ENCODE measurements around the gene TWF2. TPM values are rescaled to one million over a fixed set of nuclear protein-coding genes. Genes with fewer than 3 reads are reported as not detected.

The TWF2 gene
- total and polyA plus RNA-seq, 2 of the 13 experiments (the other 11 are each of a cell fraction or from before 2014, with no cell fraction given), result 45.5 to 108 TPM

DNA sequence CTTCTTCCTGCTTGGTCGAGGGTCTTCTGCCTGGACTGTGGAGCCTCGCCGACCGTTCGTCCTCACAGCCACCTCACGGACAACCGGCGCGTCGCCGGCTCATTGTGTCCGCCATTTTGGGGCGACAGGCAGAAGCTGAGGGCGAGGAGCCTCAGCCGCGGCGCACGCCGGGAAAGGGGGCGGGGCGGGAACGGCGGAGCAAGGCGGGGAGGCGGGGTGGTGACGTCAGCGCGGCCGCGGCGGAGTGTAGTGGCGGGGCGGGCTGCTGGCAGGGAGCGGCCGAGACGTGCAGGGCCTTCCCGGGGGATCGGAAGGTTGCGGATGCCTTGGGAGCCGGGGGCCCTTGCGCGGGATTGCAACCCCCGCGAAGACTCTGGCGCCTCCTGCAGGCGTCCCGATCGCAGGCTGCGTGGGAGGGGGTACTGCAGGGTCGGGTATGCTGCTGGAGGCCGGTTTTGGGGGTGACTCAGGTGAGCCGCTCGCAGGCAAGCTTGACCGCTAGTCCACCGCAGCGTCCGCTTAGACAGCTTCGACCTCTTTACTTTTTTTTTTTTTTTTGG is 39.6 kb upstream of the TWF2 start, which contains the start of gene WDR82 (continued):
- TF ChIP-seq FLYWCH1 (CRISPR knock-in tag; IDR thresholded peaks at IDR 0.05) (no peak), NFE2L2 (IDR thresholded peaks at IDR 0.05; ENCODE audit: low read length) (no peak), MEIS1 (CRISPR knock-in tag; IDR thresholded peaks at IDR 0.05; ENCODE audit: borderline replicate concordance) (no peak; the same call in none of the 2 replicates), THAP8 (CRISPR knock-in tag; IDR thresholded peaks at IDR 0.05; ENCODE audit: borderline replicate concordance) (peak; percentile 89; the same call in 1 of the 2 replicates), ZNF24 (IDR thresholded peaks at IDR 0.05) (no peak), ZNF230 (CRISPR knock-in tag; IDR thresholded peaks at IDR 0.05) (no peak), HOXA3 (CRISPR knock-in tag; IDR thresholded peaks at IDR 0.05) (0 out of 2 replicates have a peak, but pooled peaks have one; percentile 68), ZNF350 (CRISPR knock-in tag; IDR thresholded peaks at IDR 0.05; ENCODE audit: borderline replicate concordance, low read depth) (no peak), CCDC6 (CRISPR knock-in tag; IDR thresholded peaks at IDR 0.05) (peak; percentile 76; the same call in 1 of the 2 replicates), ARID3A (IDR thresholded peaks at IDR 0.05; ENCODE audit: low read depth, low read length) (no peak), TCF7 (IDR thresholded peaks at IDR 0.05; ENCODE audit: low read depth) (no peak), ZNF251 (CRISPR knock-in tag; IDR thresholded peaks at IDR 0.05) (no peak), ZNF782 (CRISPR knock-in tag; IDR thresholded peaks at IDR 0.05; ENCODE audit: borderline replicate concordance) (no peak), CBX5 (CRISPR knock-in tag; IDR thresholded peaks at IDR 0.05; ENCODE audit: borderline replicate concordance) (0 out of 2 replicates have a peak, but pooled peaks have one; percentile 19), ATF6 (CRISPR knock-in tag; conservative IDR thresholded peaks at IDR 0.05) (no peak), ZFY (CRISPR knock-in tag; IDR thresholded peaks at IDR 0.05) (peak; percentile 79), NCOA5 (CRISPR knock-in tag; IDR thresholded peaks at IDR 0.05) (no peak), ZNF7 (CRISPR knock-in tag; IDR thresholded peaks at IDR 0.05) (no peak), FOXA3 (CRISPR knock-in tag; IDR thresholded peaks at IDR 0.05) (peak; percentile 36; the same call in 1 of the 2 replicates), ELF4 (CRISPR knock-in tag; IDR thresholded peaks at IDR 0.05; ENCODE audit: borderline replicate concordance) (no peak), PCBP1 (IDR thresholded peaks at IDR 0.05; ENCODE audit: borderline replicate concordance, low read depth, low read length) (0 out of 2 replicates have a peak, but pooled peaks have one; percentile 28)
- TF ChIP-seq, protein P1, sequence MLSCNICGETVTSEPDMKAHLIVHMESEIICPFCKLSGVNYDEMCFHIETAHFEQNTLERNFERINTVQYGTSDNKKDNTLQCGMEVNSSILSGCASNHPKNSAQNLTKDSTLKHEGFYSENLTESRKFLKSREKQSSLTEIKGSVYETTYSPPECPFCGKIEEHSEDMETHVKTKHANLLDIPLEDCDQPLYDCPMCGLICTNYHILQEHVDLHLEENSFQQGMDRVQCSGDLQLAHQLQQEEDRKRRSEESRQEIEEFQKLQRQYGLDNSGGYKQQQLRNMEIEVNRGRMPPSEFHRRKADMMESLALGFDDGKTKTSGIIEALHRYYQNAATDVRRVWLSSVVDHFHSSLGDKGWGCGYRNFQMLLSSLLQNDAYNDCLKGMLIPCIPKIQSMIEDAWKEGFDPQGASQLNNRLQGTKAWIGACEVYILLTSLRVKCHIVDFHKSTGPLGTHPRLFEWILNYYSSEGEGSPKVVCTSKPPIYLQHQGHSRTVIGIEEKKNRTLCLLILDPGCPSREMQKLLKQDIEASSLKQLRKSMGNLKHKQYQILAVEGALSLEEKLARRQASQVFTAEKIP (CRISPR knock-in tag; IDR thresholded peaks at IDR 0.05; ENCODE audit: borderline replicate concordance), result no peak
- TF ChIP-seq, protein P2, sequence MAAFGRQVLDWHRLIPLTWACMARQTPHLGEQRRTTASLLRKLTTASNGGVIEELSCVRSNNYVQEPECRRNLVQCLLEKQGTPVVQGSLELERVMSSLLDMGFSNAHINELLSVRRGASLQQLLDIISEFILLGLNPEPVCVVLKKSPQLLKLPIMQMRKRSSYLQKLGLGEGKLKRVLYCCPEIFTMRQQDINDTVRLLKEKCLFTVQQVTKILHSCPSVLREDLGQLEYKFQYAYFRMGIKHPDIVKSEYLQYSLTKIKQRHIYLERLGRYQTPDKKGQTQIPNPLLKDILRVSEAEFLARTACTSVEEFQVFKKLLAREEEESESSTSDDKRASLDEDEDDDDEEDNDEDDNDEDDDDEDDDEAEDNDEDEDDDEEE (CRISPR knock-in tag; IDR thresholded peaks at IDR 0.05), result no peak
